Measurements from ENCODE around the gene ACOT9.

Gene ACOT9

GRCh38 chrX:23732704-23733103 is 10.4 kb downstream of the ACOT9 start:
- no peak for TF ChIP-seq CTCF (IDR thresholded peaks at IDR 0.05; ENCODE audit: control insufficient read depth, insufficient read depth, low read depth, low read length, missing control alignments)
- no peak for DNase-seq (ENCODE audit: low read depth)
- H3K4me3 ChIP-seq (ENCODE audit: control insufficient read depth, low read depth, low read length): no peak overlapping the region

- no peak for DNase-seq (ENCODE audit: low read depth)
- TF ChIP-seq CTCF (IDR thresholded peaks at IDR 0.05; ENCODE audit: control insufficient read depth, insufficient read depth, low read depth, low read length, missing control alignments): no peak
- no peak overlapping the region for H3K4me3 ChIP-seq (ENCODE audit: control insufficient read depth, low read depth, low read length)
Observed at GRCh38 chrX:23731951-23732350, 11.1 kb downstream of the ACOT9 start.

- no peak for DNase-seq (ENCODE audit: low read depth)
- TF ChIP-seq CTCF (IDR thresholded peaks at IDR 0.05; ENCODE audit: control insufficient read depth, insufficient read depth, low read depth, low read length, missing control alignments): no peak
- no peak overlapping the region for H3K4me3 ChIP-seq (ENCODE audit: control insufficient read depth, low read depth, low read length)
Observed at GRCh38 chrX:23729214-23729613, 13.9 kb downstream of the ACOT9 start.

- TF ChIP-seq CTCF (IDR thresholded peaks at IDR 0.05; ENCODE audit: control insufficient read depth, insufficient read depth, low read depth, low read length, missing control alignments): no peak
- H3K4me3 ChIP-seq (ENCODE audit: control insufficient read depth, low read depth, low read length): no peak overlapping the region
- no peak for DNase-seq (ENCODE audit: low read depth)
Observed at GRCh38 chrX:23727206-23727605, 15.9 kb downstream of the ACOT9 start.

GRCh38 chrX:23726191-23726590 is 16.9 kb downstream of the ACOT9 start:
- no peak for TF ChIP-seq CTCF (IDR thresholded peaks at IDR 0.05; ENCODE audit: control insufficient read depth, insufficient read depth, low read depth, low read length, missing control alignments)
- H3K4me3 ChIP-seq (ENCODE audit: control insufficient read depth, low read depth, low read length): no peak overlapping the region
- no peak for DNase-seq (ENCODE audit: low read depth)

- no peak for TF ChIP-seq CTCF (IDR thresholded peaks at IDR 0.05; ENCODE audit: control insufficient read depth, insufficient read depth, low read depth, low read length, missing control alignments)
- DNase-seq (ENCODE audit: low read depth): no peak
- no peak overlapping the region for H3K4me3 ChIP-seq (ENCODE audit: control insufficient read depth, low read depth, low read length)
Observed at GRCh38 chrX:23720117-23720677, 22.9 kb downstream of the ACOT9 start.

- TF ChIP-seq CTCF (IDR thresholded peaks at IDR 0.05; ENCODE audit: control insufficient read depth, insufficient read depth, low read depth, low read length, missing control alignments): no peak
- no peak for DNase-seq (ENCODE audit: low read depth)
Observed at GRCh38 chrX:23705235-23705634, 37.8 kb downstream of the ACOT9 start.

More at GRCh38 chrX:23705235-23705634, 37.8 kb downstream of the ACOT9 start:
- no peak overlapping the region for H3K4me3 ChIP-seq (ENCODE audit: control insufficient read depth, low read depth, low read length)
